ENCODE data around the gene IRX2. TPM values are rescaled to one million over a fixed set of nuclear protein-coding genes. Genes with fewer than 3 reads are reported as not detected.

IRX2 gene
- total RNA-seq, 1 donor from 2014 or later = 9.1 TPM

GRCh38 chr5:2709976-2710689 lies 41.3 kb downstream of the IRX2 start:
- Mint-ChIP-seq H3K27me3 (ENCODE audit: low read depth) (peaks cover 23% of the 10 kb centered on the region), H3K27ac (ENCODE audit: unreplicated experiment) (no peak overlapping the region), H3K36me3 (ENCODE audit: low read depth) (no peaks in the 10 kb centered on the region), H3K4me1 (ENCODE audit: low read depth) (no peaks in the 10 kb centered on the region), H3K9me3 (ENCODE audit: low read depth) (no peaks in the 10 kb centered on the region), H3K4me3 (ENCODE audit: unreplicated experiment) (no peak overlapping the region)
- no peak for TF ChIP-seq CTCF (IDR thresholded peaks at IDR 0.05)
- no peak for DNase-seq (ENCODE audit: low spot score)

- Mint-ChIP-seq H3K27ac (ENCODE audit: unreplicated experiment) (no peak overlapping the region), H3K4me1 (ENCODE audit: low read depth) (no peaks in the 10 kb centered on the region), H3K36me3 (ENCODE audit: low read depth) (no peaks in the 10 kb centered on the region), H3K9me3 (ENCODE audit: low read depth) (no peaks in the 10 kb centered on the region), H3K27me3 (ENCODE audit: low read depth) (peaks cover 26% of the 10 kb centered on the region), H3K4me3 (ENCODE audit: unreplicated experiment) (no peak overlapping the region)
- no peak for TF ChIP-seq CTCF (IDR thresholded peaks at IDR 0.05)
- no peak for DNase-seq (ENCODE audit: low spot score)
These were observed 42.7 kb downstream of the IRX2 start for GRCh38 chr5:2708751-2709150.

GRCh38 chr5:2708132-2708531 lies 43.3 kb downstream of the IRX2 start:
- no peak for TF ChIP-seq CTCF (IDR thresholded peaks at IDR 0.05)
- H3K4me1 Mint-ChIP-seq (ENCODE audit: low read depth) = no peaks in the 10 kb centered on the region
- H3K9me3 Mint-ChIP-seq (ENCODE audit: low read depth) = no peaks in the 10 kb centered on the region
- H3K36me3 Mint-ChIP-seq (ENCODE audit: low read depth) = no peaks in the 10 kb centered on the region
- DNase-seq (ENCODE audit: low spot score) = no peak
- no peak overlapping the region for H3K4me3 Mint-ChIP-seq (ENCODE audit: unreplicated experiment)
- H3K27ac Mint-ChIP-seq (ENCODE audit: unreplicated experiment) = no peak overlapping the region
- peaks cover 26% of the 10 kb centered on the region for H3K27me3 Mint-ChIP-seq (ENCODE audit: low read depth)

- no peak for DNase-seq (ENCODE audit: low spot score)
- no peak for TF ChIP-seq CTCF (IDR thresholded peaks at IDR 0.05)
- no peaks in the 10 kb centered on the region for H3K36me3 Mint-ChIP-seq (ENCODE audit: low read depth)
- no peaks in the 10 kb centered on the region for H3K4me1 Mint-ChIP-seq (ENCODE audit: low read depth)
- H3K9me3 Mint-ChIP-seq (ENCODE audit: low read depth) = no peaks in the 10 kb centered on the region
- peaks cover 32% of the 10 kb centered on the region for H3K27me3 Mint-ChIP-seq (ENCODE audit: low read depth)
- H3K27ac Mint-ChIP-seq (ENCODE audit: unreplicated experiment) = no peak overlapping the region
- H3K4me3 Mint-ChIP-seq (ENCODE audit: unreplicated experiment) = no peak overlapping the region
These were observed 45.6 kb downstream of the IRX2 start for GRCh38 chr5:2705861-2706260.

GRCh38 chr5:2704806-2705645 lies 46.5 kb downstream of the IRX2 start:
- H3K27me3 Mint-ChIP-seq (ENCODE audit: low read depth) = peaks cover 40% of the 10 kb centered on the region
- TF ChIP-seq CTCF (IDR thresholded peaks at IDR 0.05) = no peak
- H3K9me3 Mint-ChIP-seq (ENCODE audit: low read depth) = no peaks in the 10 kb centered on the region
- no peak for DNase-seq (ENCODE audit: low spot score)
- H3K4me1 Mint-ChIP-seq (ENCODE audit: low read depth) = no peaks in the 10 kb centered on the region
- no peak overlapping the region for H3K27ac Mint-ChIP-seq (ENCODE audit: unreplicated experiment)
- H3K36me3 Mint-ChIP-seq (ENCODE audit: low read depth) = no peaks in the 10 kb centered on the region
- H3K4me3 Mint-ChIP-seq (ENCODE audit: unreplicated experiment) = no peak overlapping the region
